Neural progenitor cell (in vitro differentiated cells): ENCODE data around the gene INO80. TPM values are rescaled to one million over a fixed set of nuclear protein-coding genes. Genes with fewer than 3 reads are reported as not detected.

Source experiments
- DNase-seq: peaks from one replicate; pipeline ENCODE4 v3.0.0-alpha.2; 2016; ENCODE audit warnings: low spot score
- H2AFZ ChIP-seq: fragments of 200-600 bp; sonication (generic); replicated peaks from 2 replicates; pipeline ENCODE4 v1.6.1; 2016; ENCODE audit warnings: antibody characterized with exemption
- H3F3A ChIP-seq: fragments of 200-600 bp; sonication (generic); 2 replicates; pipeline ENCODE4 v1.6.1; 2016; ENCODE audit warnings: antibody characterized with exemption, low read depth
- H3K27ac ChIP-seq: fragments of 200-600 bp; sonication (generic); 2 replicates; pipeline ENCODE4 v1.5.1; 2016; ENCODE audit warnings: mild to moderate bottlenecking
- H3K27me3 ChIP-seq: fragments of 200-600 bp; sonication (generic); 2 replicates; pipeline ENCODE4 v1.6.1; 2016; ENCODE audit warnings: mild to moderate bottlenecking, moderate library complexity
- H3K36me3 ChIP-seq: fragments of 200-600 bp; sonication (generic); 2 replicates; pipeline ENCODE4 v1.5.1; 2016
- H3K4me1 ChIP-seq: fragments of 200-600 bp; sonication (generic); 2 replicates; pipeline ENCODE4 v1.6.1; 2016; ENCODE audit warnings: mixed run types
- H3K4me2 ChIP-seq: fragments of 200-600 bp; sonication (generic); 2 replicates; pipeline ENCODE4 v1.6.1; 2016
- H3K4me3 ChIP-seq: fragments of 200-600 bp; sonication (generic); 2 replicates; pipeline ENCODE4 v1.5.1; 2016
- H3K79me2 ChIP-seq: fragments of 200-600 bp; sonication (generic); 2 replicates; pipeline ENCODE4 v1.6.1; 2016; ENCODE audit warnings: low read depth
- H3K9ac ChIP-seq: fragments of 200-600 bp; sonication (generic); 2 replicates; pipeline ENCODE4 v1.6.1; 2016
- H3K9me3 ChIP-seq: fragments of 200-600 bp; sonication (generic); 2 replicates; pipeline ENCODE4 v1.5.1; 2016; ENCODE audit warnings: low read depth
- H4K20me1 ChIP-seq: fragments of 200-600 bp; sonication (generic); 2 replicates; pipeline ENCODE4 v1.6.1; 2016; ENCODE audit warnings: low read depth
- H3K27ac Mint-ChIP-seq: 3 replicates; pipeline ENCODE4 v1.8.0; 2021; ENCODE audit warnings: mixed read lengths
- H3K27me3 Mint-ChIP-seq: 2 replicates; pipeline ENCODE4 v1.8.0; 2022; ENCODE audit warnings: low read depth, mild to moderate bottlenecking, inconsistent platforms, moderate library complexity, mixed read lengths; ENCODE audit not compliant: insufficient read depth
- H3K36me3 Mint-ChIP-seq: 3 replicates; pipeline ENCODE4 v1.8.0; 2021; ENCODE audit warnings: mixed read lengths
- H3K4me1 Mint-ChIP-seq: 3 replicates; pipeline ENCODE4 v1.8.0; 2021; ENCODE audit warnings: mixed read lengths
- H3K4me3 Mint-ChIP-seq: 3 replicates; pipeline ENCODE4 v1.8.0; 2021; ENCODE audit warnings: mild to moderate bottlenecking, moderate library complexity, mixed read lengths
- H3K9me3 Mint-ChIP-seq: 3 replicates; pipeline ENCODE4 v1.8.0; 2020; ENCODE audit warnings: mixed read lengths
- EZH2 ChIP-seq: fragments of 200-600 bp; sonication (generic); IDR thresholded peaks from 2 replicates; pipeline ENCODE4 v1.6.1; 2017; ENCODE audit warnings: antibody characterized with exemption, mild to moderate bottlenecking, moderate library complexity
- EZH2phosphoT487 ChIP-seq: fragments of 200-600 bp; sonication (generic); IDR thresholded peaks from 2 replicates; pipeline ENCODE4 v1.6.1; 2017; ENCODE audit warnings: antibody characterized with exemption
- total RNA-seq: library from RNA; depleted of rRNA; stranded (reverse); fragments of >200 nt; gene quantifications from 2 replicates; pipeline ENCODE4 v1.2.3, GENCODE V29; 2015; ENCODE audit warnings: low replicate concordance
- TF ChIP-seq, protein P1 (sequence below): fragments of 200-600 bp; sonication (generic); IDR thresholded peaks from 2 replicates; pipeline ENCODE4 v1.5.1; 2017; ENCODE audit warnings: antibody characterized with exemption, mild to moderate bottlenecking

INO80 gene
- total RNA-seq, 1 donor from 2014 or later = 25.4 TPM

DNA sequence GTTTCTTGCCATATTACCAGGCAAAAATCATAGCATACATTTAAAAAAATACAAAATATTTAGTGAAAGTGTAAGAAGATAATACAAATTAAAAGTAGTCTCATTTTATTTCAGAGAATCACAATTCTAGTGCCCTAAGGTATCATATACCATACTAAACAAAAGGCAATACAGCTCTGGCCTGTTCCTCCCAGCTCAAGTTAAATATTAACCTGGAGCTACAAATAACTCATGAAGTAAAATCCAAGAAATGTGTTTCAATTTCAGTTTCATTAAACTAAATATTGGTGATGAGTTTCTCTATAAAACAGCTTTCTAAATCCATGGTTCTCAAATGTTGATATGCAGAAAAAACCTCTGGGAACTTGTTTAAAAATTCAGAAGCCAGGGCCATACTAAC, 67.7 kb downstream of the INO80 start:
- Mint-ChIP-seq H3K4me3 (no peak overlapping the region), H3K27ac (no peak overlapping the region), H3K4me1 (no peaks in the 10 kb centered on the region), H3K27me3 (no peaks in the 10 kb centered on the region), H3K9me3 (no peaks in the 10 kb centered on the region), H3K36me3 (peaks cover 12% of the 10 kb centered on the region)
- no peak for DNase-seq
- Histone ChIP-seq H3K27me3 (no peaks in the 10 kb centered on the region), H3K9ac (no peak overlapping the region), H4K20me1 (no peaks in the 10 kb centered on the region), H3F3A (no peaks in the 10 kb centered on the region), H3K9me3 (no peaks in the 10 kb centered on the region), H3K4me2 (no peak overlapping the region), H3K27ac (no peak overlapping the region), H3K79me2 (no peaks in the 10 kb centered on the region), H3K4me1 (no peaks in the 10 kb centered on the region), H2AFZ (no peak overlapping the region), H3K36me3 (peaks cover 8% of the 10 kb centered on the region), H3K4me3 (no peak overlapping the region)
- TF ChIP-seq, protein P1, sequence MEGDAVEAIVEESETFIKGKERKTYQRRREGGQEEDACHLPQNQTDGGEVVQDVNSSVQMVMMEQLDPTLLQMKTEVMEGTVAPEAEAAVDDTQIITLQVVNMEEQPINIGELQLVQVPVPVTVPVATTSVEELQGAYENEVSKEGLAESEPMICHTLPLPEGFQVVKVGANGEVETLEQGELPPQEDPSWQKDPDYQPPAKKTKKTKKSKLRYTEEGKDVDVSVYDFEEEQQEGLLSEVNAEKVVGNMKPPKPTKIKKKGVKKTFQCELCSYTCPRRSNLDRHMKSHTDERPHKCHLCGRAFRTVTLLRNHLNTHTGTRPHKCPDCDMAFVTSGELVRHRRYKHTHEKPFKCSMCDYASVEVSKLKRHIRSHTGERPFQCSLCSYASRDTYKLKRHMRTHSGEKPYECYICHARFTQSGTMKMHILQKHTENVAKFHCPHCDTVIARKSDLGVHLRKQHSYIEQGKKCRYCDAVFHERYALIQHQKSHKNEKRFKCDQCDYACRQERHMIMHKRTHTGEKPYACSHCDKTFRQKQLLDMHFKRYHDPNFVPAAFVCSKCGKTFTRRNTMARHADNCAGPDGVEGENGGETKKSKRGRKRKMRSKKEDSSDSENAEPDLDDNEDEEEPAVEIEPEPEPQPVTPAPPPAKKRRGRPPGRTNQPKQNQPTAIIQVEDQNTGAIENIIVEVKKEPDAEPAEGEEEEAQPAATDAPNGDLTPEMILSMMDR = no peak
- TF ChIP-seq EZH2phosphoT487 = no peak
- TF ChIP-seq EZH2 = no peak

DNA sequence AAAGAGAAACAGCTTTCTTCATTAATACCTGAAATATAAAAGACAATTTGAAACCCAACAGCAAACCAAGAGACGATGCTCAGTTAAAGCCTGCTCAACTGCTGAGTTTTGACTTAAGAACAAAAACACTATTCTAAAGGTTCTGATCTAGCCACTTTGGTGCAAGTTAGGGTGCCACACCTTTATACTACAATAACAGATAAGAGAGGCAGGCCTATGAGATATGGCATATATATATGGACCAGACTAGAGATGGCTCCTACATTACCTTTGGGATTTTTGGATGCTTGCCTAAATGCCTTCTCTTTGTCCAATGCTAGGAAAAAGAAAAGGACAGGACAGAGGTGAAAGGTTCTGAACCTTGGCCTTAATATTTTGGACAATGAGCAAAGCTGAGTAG, 68.6 kb downstream of the INO80 start:
- no peak overlapping the region for H3K27ac Mint-ChIP-seq
- Histone ChIP-seq H3K27ac (no peak overlapping the region), H3K9me3 (no peaks in the 10 kb centered on the region), H3K79me2 (no peaks in the 10 kb centered on the region), H3K27me3 (no peaks in the 10 kb centered on the region), H3F3A (no peaks in the 10 kb centered on the region), H3K36me3 (peaks cover 8% of the 10 kb centered on the region), H3K4me1 (no peaks in the 10 kb centered on the region), H3K9ac (no peak overlapping the region), H2AFZ (no peak overlapping the region), H3K4me3 (no peak overlapping the region), H4K20me1 (no peaks in the 10 kb centered on the region), H3K4me2 (no peak overlapping the region)
- H3K27me3 Mint-ChIP-seq = no peaks in the 10 kb centered on the region
- H3K4me3 Mint-ChIP-seq = no peak overlapping the region
- TF ChIP-seq EZH2phosphoT487 = no peak
- TF ChIP-seq EZH2 = no peak
- TF ChIP-seq, protein P1 = no peak
- no peaks in the 10 kb centered on the region for H3K4me1 Mint-ChIP-seq
- H3K36me3 Mint-ChIP-seq = peaks cover 12% of the 10 kb centered on the region
- DNase-seq = no peak
- H3K9me3 Mint-ChIP-seq = no peaks in the 10 kb centered on the region

DNA sequence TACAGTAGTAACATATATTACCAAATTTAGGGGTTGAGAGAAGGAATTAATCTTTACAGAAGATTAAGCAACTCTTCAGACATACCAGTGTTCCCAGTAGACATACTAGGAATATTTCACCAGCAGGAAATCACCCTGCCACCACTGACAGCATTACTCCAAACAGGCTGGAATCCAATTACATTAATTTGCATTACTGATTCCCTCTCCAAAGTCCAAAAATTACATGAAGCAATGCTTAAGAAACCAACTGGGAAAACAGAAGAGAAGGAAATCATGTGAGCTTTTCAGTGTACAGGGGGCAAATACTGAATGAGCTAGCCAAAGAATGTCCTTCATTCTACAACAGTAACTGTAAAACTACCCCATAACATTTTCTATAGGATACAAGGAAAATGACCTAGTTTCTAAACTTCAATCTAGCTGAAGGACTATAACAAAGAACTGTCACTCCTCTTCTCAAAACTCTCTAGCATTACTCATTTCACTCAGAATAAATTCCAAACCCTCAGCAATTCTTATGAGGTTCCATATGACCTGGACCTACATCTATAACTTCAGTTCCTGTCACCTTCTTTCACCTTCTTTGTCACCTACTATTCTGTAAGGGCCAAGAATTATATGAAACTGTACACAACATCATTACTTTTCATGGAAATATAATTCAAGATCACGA, 72.7 kb downstream of the INO80 start:
- Mint-ChIP-seq H3K36me3 (peaks cover 14% of the 10 kb centered on the region), H3K4me1 (no peaks in the 10 kb centered on the region), H3K4me3 (no peak overlapping the region), H3K9me3 (no peaks in the 10 kb centered on the region), H3K27ac (no peak overlapping the region), H3K27me3 (no peaks in the 10 kb centered on the region)
- Histone ChIP-seq H4K20me1 (no peaks in the 10 kb centered on the region), H3K36me3 (peaks cover 4% of the 10 kb centered on the region), H3K9ac (no peak overlapping the region), H2AFZ (no peak overlapping the region), H3K27ac (no peak overlapping the region), H3K4me1 (no peaks in the 10 kb centered on the region), H3K4me3 (no peak overlapping the region), H3K79me2 (no peaks in the 10 kb centered on the region), H3F3A (no peaks in the 10 kb centered on the region), H3K9me3 (no peaks in the 10 kb centered on the region), H3K4me2 (no peak overlapping the region), H3K27me3 (no peaks in the 10 kb centered on the region)
- no peak for DNase-seq
- no peak for TF ChIP-seq EZH2phosphoT487
- TF ChIP-seq EZH2 = no peak
- TF ChIP-seq, protein P1 = no peak
